HFFc6 (cell line): ENCODE data around the gene ZNF407. TPM values are rescaled to one million over a fixed set of nuclear protein-coding genes. Genes with fewer than 3 reads are reported as not detected.

Experiments
- DNase-seq: peaks from one replicate; pipeline ENCODE4 v3.0.0-alpha.2; 2018
- H3K27ac Mint-ChIP-seq: 2 replicates; pipeline ENCODE4 v1.8.0; 2020; ENCODE audit warnings: mild to moderate bottlenecking, mixed read lengths
- H3K27me3 Mint-ChIP-seq: 2 replicates; pipeline ENCODE4 v1.8.0; 2021; ENCODE audit warnings: mild to moderate bottlenecking, moderate library complexity, mixed read lengths; ENCODE audit not compliant: insufficient read depth
- H3K36me3 Mint-ChIP-seq: 2 replicates; pipeline ENCODE4 v1.8.0; 2021; ENCODE audit warnings: low read depth, mixed read lengths
- H3K4me1 Mint-ChIP-seq: 2 replicates; pipeline ENCODE4 v1.8.0; 2020; ENCODE audit warnings: low read depth, mixed read lengths
- H3K4me3 Mint-ChIP-seq: 2 replicates; pipeline ENCODE4 v1.8.0; 2020; ENCODE audit warnings: mild to moderate bottlenecking, moderate library complexity, mixed read lengths
- H3K9me3 Mint-ChIP-seq: 2 replicates; pipeline ENCODE4 v1.8.0; 2020; ENCODE audit warnings: mild to moderate bottlenecking, mixed read lengths
- CTCF ChIP-seq: fragments of 200-600 bp; sonication (generic); IDR thresholded peaks from 2 replicates; pipeline ENCODE4 v1.5.0; 2021; ENCODE audit warnings: antibody characterized with exemption, mild to moderate bottlenecking
- total RNA-seq, 6 experiments: library from RNA; stranded (reverse); fragmentation: NEBNext Ultra II Directional; extraction: Animal tissue kit (Norgen Biotek cat#: 25700); gene quantifications; 2 replicates in 1 of 6; 3 replicates in 5 of 6; pipeline ENCODE4 v1.2.3, GENCODE V29; 2021

ZNF407 gene
- total RNA-seq, 6 experiments from 2014 or later: 7.9 to 9.7 (median 9.1) TPM

DNA sequence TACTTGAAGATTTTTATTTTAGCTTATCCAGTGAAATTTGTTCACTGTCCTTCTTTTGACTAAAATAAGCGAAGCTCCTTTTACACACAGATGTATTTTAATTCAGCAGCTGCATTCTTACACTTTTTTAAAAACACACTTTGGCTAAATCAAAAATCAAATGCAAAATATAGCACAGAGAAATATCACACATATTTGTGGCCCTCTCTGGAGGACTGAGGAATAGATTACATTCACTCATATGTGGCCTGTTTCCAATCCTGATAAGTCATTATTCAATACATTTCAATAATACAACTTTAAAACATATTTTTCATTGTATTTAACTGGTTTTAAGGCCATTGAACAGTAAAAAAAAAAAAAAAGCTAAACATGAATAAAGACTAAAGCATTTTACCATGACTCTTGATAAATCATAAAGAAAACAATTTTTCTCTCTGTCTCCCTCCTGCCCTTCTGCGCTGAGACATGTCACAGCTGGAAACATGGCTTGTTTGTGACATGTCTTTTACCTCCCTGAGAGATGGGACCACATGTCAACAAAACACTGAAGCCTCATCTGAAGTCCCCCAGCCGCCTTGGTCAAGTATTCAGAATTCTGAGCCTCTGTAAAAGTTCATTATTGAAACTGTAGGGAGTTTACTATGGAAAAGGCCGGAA, 221.0 kb downstream of the ZNF407 start:
- no peaks in the 10 kb centered on the region for H3K27me3 Mint-ChIP-seq
- no peak for DNase-seq

DNA sequence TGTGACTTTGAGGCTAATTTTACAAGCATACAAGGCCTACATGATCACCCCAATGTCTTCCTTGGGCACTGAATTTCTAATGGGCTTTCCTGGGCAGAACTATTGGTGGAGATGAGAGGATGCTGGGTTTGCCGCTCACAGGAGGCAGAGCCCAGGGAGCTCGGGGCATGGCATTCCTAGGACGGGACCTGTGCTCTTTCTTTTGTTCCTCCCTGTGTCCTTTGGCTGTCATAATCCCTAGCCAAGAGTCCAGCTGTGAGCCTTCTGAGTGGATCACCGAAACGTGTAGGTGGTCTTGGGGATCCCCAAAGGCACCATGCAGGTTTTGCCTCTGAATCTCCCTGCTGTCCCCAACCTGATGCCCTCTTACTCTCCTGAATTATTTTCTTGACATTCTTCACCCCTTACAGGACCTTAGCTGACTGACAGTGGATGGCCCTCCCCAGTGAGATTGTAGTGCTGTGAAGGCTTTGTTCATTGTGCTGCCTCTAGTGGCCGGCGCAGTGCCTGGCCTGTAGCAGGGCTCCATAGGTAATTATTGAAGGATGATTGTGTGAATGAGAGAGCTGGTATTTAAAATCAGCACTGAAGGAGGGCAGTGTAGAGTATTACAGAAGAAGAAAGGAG, 221.9 kb downstream of the ZNF407 start:
- Mint-ChIP-seq H3K4me3 (no peak overlapping the region), H3K4me1 (no peaks in the 10 kb centered on the region; the same call in 1 of the 2 replicates), H3K9me3 (no peaks in the 10 kb centered on the region), H3K27me3 (no peaks in the 10 kb centered on the region), H3K27ac (no peak overlapping the region), H3K36me3 (peaks cover 24% of the 10 kb centered on the region)
- no peak for DNase-seq
- peak; percentile 69 for TF ChIP-seq CTCF

More for the DNA sequence above, 221.0 kb downstream of the ZNF407 start:
- H3K4me3 Mint-ChIP-seq: no peak overlapping the region
- no peak for TF ChIP-seq CTCF
- H3K4me1 Mint-ChIP-seq: no peaks in the 10 kb centered on the region; the same call in 1 of the 2 replicates
- no peak overlapping the region for H3K27ac Mint-ChIP-seq
- H3K36me3 Mint-ChIP-seq: peaks cover 19% of the 10 kb centered on the region
- no peaks in the 10 kb centered on the region for H3K9me3 Mint-ChIP-seq

GRCh38 chr18:74820160-74820780, 222.6 kb downstream of the ZNF407 start:
- no peak overlapping the region for H3K4me3 Mint-ChIP-seq
- no peak overlapping the region for H3K27ac Mint-ChIP-seq
- H3K9me3 Mint-ChIP-seq: no peaks in the 10 kb centered on the region
- DNase-seq: no peak
- TF ChIP-seq CTCF: no peak
- no peaks in the 10 kb centered on the region for H3K27me3 Mint-ChIP-seq
- peaks cover 24% of the 10 kb centered on the region for H3K36me3 Mint-ChIP-seq
- H3K4me1 Mint-ChIP-seq: no peaks in the 10 kb centered on the region; the same call in 1 of the 2 replicates

GRCh38 chr18:74825460-74825859, 227.8 kb downstream of the ZNF407 start:
- Mint-ChIP-seq H3K4me1 (no peaks in the 10 kb centered on the region), H3K4me3 (no peak overlapping the region), H3K27ac (no peak overlapping the region), H3K36me3 (peaks cover 24% of the 10 kb centered on the region), H3K27me3 (no peaks in the 10 kb centered on the region), H3K9me3 (no peaks in the 10 kb centered on the region)
- no peak for TF ChIP-seq CTCF
- no peak for DNase-seq

GRCh38 chr18:74826572-74826971, 228.9 kb downstream of the ZNF407 start:
- H3K36me3 Mint-ChIP-seq: peaks cover 18% of the 10 kb centered on the region
- no peak overlapping the region for H3K4me3 Mint-ChIP-seq
- TF ChIP-seq CTCF: no peak
- H3K27me3 Mint-ChIP-seq: no peaks in the 10 kb centered on the region
- H3K4me1 Mint-ChIP-seq: peaks cover under 1% of the 10 kb centered on the region
- H3K9me3 Mint-ChIP-seq: no peaks in the 10 kb centered on the region
- no peak overlapping the region for H3K27ac Mint-ChIP-seq
- no peak for DNase-seq
